ENCODE data around the gene ELK4. TPM values are rescaled to one million over a fixed set of nuclear protein-coding genes. Genes with fewer than 3 reads are reported as not detected.

Gene ELK4
- total RNA-seq, 1 donor from 2014 or later, result 70.2 TPM

DNA sequence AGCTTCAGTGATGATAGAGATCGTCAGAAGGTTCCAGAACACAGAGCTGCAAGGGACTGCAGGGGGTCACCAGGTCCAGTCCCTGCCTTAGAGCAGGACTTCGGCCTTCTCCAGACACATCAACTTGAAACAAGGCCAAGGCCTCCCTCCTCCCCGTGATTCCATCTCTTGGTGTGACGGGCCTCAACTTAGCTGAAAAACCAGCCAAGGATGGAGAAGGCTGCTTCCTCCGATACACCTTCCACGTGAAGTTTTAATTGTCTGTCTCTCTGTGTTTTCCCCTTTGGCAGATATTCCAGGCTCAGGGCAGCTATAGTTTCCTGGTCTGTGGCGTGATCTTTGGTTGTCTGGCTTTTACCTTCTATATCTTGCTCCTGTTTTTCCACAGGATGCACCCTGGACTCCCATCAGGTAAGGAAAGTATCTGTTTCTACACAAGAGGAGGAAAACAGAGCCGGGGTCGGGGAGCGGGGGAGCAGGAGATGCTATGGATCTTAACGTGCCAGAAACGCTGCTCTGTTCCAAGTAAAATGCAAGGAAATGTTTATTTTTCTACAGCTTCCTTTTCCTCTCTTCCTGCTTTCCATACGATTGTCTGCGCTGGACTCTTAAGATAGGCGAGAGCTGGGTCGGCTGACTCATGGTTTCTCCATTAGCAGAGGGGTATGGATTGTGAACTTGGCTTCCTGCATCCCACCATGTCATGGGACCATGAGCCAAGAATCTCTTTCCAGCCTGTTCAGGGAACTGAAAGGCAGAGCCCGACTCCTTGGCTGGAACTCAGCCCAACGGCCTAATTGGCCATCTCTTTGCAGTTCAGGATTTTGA lies 32.8 kb downstream of the ELK4 start:
- DNase-seq (ENCODE audit: low spot score), result no peak

DNA sequence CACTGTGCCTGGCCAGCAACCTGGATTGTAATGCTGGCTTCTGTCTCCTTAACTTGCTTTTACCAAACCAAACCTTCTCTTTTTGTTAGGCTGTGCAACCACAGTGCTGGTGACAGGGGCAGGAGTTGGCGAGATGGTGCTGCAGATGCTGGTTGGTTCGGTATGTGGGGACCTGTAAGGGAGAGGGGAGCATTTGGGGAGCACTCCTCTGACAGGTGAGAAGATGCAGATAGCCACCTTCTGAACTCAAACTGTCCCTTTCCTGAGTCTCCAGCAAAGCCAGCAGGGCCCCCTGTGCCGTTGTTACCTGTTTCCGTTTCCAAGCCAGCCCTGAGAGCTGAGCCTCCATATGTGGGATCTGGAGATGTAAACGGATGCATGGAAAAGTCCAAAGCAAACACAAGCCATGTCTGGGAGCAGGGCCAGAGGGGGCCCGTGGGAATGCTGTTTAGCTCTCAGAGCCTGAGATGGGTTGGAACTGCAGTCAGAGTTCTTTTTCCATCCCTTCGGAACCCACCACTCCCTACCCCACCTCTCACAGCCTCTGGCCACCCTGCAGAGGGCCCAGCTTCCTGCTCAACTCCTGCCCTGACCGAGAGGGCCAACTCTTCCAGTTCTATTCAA lies 34.0 kb downstream of the ELK4 start:
- DNase-seq (ENCODE audit: low spot score), result peak; percentile 65

DNA sequence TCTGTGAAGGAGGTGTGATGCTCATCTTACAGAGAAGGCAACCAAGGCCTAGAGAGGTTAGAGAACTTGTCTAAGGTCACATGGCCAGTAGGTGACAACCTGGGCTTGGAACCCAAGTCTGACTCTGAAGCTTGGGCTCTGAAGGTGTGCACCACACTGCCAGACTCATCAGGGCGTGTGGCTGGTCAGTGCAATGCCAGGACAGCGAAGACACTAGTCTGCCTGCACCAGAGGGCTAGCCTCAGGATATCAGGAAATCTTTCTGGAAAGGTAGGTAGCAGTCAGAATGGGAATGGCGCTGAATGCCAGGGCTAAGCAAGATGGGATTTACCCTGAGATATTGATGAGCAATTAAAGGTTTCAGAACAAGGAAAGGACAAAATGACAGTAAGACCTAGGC lies 34.9 kb downstream of the ELK4 start:
- no peak for DNase-seq (ENCODE audit: low spot score)

DNA sequence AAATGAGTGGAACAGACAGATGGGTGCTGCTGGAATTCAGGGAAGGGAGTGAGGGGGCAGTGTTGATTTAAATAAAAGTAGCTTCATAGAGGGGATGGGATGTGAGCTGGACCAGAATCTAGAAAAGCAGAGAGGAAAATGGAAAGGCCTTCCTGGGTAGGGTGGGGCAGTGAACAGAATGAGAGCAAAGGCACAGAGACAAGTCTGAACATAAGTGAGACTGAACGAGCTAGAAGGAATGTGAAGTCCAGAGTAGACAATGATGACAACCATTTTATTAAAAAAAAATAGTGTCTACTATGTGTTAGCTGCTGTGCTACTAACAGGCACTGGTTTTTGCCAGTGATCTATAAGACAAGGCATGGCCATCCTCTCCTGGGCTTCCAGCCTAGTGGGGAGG lies 36.0 kb downstream of the ELK4 start:
- DNase-seq (ENCODE audit: low spot score), result peak; percentile 18

DNA sequence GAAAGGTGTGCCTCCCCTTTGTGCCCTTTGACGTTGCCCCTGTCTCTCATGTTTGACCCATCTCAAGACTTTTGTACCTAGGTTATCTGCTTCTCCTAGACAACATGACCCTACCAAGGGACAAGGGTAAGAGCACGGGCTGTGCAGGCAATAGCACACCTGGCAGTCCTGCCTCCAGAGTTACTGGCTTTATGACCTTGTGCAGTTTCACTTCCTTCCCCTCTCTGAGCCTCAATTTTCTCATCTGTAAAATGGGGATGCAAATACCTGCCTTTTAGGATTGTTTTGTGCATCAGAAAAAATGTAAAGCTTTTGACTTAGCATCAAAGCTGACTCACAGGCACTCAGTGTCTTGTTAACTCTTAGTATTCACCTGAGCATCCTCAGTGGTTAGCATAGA lies 36.4 kb downstream of the ELK4 start:
- peak; percentile 1 for DNase-seq (ENCODE audit: low spot score)

DNA sequence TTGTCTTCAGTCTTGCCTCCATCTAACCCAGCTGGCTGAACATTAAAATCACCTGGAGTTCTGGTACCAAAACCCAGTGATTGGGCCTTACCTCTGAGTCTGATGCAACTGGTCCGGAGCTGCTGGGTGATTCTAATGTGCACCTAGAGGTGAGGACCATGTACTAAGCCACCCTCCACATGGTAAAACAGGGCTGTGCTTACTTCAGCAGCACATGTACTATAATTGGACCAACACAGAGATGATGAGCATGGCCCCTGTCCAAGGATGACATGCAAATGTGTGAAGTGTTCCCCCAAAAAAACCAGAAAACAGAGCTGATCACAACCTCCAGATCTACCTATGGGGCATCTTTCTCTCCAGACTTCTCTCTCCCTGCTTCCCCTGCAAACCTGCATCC lies 37.0 kb downstream of the ELK4 start:
- no peak for DNase-seq (ENCODE audit: low spot score)

DNA sequence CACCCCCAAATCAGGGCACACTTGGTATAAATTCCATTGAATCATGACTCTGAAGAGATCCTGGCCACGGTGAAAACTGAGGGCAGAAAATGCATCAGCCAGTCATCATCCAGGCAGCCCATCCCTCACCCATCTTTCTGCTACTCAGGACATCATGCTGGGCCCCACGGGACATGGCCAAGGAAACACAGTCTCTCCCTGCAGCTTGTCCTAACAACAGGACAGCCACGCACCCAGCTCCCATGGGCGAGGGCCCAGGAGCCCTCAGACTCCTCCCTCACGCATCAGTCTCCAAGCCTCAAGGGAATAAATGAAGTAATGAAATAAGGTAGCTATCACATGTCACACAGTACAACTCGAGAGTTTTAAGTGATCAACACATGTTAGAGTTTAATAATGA lies 37.8 kb downstream of the ELK4 start:
- DNase-seq (ENCODE audit: low spot score), result peak; percentile 57

DNA sequence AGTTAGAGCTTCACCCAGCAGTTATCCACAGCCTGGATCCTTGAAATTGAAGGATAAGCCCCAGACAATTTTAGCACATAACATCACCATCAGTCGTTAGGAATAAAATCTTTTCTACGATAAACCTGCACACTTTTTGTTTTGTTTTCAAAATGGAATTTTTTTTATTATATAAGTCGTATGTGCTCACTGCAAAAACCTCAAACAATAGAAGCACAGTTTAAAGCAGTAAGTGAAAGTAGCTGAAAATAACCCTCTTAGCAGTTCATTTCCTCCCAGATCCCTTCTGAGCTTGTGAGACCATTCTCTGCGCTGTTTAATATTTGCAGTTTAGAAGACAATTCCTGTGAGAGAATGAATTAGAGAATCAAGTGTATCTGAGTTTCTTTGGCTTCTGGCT lies 38.3 kb downstream of the ELK4 start:
- DNase-seq (ENCODE audit: low spot score), result no peak

DNA sequence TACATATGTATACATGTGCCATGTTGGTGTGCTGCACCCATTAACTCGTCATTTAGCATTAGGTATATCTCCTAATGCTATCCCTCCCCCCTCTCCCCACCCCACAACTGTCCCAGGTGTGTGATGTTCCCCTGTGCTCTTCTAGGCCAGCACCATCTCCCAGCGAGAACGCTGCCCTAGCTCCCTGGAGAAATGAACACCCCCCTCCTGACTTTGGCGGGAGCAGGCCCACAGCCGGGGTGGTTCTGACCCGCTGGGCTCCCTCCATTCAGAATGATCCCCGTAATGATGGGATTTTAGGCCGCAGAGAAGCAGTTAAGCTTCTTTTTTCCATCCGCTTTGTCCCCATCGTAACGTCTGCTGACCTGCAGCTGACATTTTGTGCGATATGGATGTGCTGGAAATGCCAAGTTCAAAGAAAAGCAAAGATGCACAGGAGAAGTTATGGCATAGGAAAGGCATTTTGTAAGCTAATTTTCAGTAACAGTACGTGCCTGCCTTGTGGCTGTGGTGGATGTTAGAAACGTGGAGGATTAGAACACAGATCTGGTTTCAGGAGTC lies 39.3 kb downstream of the ELK4 start:
- DNase-seq (ENCODE audit: low spot score), result no peak

DNA sequence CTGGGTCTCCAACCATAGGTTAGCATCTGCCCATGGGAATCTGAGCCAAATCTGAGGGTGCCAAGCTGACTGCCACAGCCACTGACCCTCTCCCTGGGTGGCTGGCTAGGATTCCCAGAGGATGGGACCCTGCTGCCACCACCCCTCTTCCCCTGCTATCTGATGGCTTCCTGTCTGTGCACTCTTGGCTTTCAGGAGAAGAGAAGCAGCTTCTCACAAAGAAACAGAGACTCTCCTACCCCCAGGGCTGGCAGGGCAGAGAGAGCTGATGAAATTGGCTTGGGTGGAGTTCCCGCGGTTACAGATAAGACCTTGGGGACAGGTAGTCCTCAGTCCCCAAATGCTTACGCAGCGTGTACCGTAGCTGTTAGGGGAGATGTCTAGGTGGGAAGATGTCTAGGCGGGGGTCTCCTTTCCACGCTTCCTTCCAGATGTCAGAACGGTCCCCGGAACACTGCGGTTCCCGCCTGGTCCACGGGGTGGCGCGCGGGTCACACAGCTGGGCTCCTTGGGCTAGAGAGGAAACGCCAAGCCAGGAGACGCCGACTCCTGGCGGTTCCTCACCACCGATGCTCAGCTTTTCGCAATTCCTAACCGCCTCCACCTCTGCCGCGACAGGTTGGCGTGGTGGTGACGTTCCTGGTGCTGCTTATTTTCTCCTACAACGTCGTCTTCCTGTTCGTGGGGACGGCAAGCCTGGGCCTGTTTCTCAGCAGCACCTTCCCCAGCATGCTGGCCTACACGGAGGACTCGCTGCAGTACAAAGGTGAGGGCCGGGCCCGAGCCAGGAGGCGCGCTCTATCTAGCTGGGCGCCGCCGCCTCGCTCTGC lies 40.1 kb downstream of the ELK4 start:
- peak; percentile 96 for DNase-seq (ENCODE audit: low spot score)

DNA sequence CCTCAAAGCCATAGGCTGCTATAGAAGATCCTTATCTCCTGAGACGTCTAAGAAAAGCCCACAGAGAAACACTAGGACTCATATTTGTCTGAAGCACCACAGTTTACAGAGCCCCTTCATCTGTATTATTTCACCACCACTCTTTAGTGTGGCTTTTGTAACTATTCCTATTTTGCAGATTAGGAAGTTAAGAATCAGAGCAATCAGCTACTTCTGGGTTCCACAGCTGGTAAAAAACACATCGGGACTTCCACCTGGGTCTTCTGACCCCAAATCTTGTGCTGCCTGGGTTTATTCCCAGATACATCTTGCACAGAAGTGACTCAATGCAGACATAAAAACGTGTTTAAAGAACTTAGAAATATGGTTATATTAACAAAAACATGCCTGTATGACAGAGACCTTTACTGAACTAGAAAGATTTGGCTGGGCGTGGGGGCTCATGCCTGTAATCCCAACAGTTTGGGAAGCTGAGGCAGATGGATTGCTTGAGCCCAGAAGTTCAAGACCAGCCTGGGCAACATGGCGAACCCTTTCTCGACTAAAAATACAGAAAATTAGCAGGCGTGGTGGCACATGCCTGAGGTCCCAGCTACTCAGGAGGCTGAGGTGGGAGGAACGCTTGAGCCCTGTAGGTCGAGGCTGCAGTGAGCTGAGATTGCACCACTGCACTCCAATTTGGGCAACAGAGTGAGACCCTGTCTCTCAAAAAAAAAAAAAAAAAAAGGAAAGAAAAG lies 40.9 kb downstream of the ELK4 start:
- peak; percentile 51 for DNase-seq (ENCODE audit: low spot score)

DNA sequence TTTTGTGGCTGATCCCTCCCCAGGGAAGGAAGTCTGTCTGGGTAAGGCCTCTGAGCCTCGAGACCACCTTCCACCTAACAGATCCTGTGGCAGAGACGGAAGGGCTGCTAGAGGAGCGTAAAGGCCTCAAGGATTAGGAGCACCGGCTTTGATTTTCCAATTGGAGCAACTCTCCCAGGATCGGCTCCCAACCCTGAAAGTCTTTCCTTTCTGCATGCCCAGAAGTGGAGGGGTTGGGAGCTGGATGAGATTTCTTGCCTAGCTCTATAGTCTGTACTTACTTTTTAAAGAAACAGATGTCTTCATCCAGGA lies 41.4 kb downstream of the ELK4 start:
- DNase-seq (ENCODE audit: low spot score), result no peak

DNA sequence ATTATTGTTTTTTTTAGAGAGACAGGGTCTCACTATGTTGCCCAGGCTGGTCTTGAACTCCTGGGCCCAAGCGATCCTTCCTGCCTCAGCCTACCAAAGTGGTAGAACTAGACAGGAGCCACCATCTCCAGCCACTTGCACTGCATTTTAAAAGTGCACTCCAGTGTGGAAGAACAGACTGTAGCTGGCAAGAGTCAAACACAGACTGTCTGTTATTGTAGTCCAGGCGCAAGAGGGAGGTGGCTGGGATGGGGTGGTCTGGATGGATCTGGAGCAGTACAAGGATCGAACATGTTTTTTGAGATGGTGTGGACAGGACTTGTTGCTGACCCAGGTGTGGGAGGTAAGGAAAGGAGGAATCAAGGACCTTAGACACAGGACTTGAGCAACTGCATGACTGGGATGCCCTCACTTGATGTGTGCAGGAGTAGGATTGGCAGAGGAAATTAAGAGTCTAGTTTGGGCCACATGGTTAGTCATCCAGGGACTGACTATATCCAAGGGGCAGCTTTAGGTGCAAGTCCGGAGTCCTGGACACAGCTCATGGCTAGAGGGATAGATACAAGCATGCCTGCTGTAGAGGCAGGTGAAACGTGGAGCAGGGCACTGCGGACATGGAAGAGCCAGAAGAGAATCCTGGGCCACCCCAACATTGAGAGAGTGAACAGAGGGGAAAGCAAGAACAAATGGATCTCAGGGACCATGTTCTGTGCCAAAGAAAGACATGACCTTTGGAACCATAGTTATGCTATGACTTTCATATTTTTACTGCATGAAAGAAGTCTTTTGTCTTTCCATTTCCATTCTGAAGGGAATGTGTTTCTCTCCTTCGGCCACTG lies 42.0 kb downstream of the ELK4 start:
- DNase-seq (ENCODE audit: low spot score), result peak; percentile 57

DNA sequence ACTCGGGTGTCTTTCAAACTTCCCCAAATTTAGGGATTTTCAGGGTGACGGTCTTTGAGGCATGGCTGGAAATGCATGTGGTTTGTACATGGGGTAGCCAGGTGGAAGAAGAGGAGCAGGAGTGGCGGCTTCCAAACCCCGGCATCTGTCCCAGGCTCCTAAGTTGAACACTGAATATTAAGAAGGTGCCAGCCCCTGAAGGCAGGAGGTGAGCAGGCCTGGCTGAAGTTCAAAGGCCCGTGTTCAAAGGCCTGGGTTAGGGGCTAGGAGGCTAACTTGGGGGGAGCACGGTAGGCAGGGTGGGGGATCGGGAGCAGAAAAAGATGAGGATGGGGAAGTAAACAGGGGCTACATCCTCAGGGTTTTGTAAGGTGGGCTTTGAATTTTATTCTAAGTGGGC lies 42.8 kb downstream of the ELK4 start:
- DNase-seq (ENCODE audit: low spot score), result peak; percentile 73

DNA sequence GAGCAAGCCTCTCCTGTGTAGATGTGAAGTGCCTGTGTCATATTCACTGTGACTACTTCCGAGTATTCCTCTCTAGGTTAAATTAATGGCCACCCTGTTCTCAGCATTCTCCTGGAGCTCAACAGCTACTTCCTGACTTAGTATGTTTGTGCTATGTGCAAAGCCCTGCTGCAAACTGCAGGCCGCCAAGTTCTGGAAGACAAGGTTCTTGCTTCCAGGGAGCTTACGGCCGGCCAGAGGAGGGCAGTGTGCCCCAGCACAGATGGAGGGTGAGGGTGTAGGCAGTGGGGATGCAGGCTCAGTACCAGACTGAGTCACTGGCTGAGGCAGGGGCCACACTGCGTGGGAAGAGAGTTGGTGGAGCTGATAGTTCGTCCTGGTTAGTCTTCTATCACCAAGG lies 43.2 kb downstream of the ELK4 start:
- peak; percentile 76 for DNase-seq (ENCODE audit: low spot score)

DNA sequence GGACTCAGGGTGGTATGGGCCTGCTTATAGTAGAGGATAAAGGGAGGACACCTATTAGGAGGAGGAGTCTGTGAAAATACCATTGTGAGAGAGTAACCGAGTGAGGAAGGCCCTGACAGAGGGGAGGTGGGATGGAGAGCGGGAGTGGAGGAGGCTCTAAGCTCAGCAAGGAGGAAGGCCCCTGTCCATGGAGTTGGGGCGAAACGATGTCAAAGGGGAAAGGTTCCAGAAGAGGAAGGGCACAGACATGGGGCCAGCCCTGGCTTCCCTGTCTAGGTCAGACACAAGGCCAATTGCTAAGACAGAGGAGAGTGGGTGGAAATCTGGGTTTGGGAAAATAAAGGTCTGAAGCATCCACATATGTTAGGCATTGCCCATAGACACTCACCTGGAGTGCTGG lies 44.2 kb downstream of the ELK4 start:
- peak; percentile 12 for DNase-seq (ENCODE audit: low spot score)

DNA sequence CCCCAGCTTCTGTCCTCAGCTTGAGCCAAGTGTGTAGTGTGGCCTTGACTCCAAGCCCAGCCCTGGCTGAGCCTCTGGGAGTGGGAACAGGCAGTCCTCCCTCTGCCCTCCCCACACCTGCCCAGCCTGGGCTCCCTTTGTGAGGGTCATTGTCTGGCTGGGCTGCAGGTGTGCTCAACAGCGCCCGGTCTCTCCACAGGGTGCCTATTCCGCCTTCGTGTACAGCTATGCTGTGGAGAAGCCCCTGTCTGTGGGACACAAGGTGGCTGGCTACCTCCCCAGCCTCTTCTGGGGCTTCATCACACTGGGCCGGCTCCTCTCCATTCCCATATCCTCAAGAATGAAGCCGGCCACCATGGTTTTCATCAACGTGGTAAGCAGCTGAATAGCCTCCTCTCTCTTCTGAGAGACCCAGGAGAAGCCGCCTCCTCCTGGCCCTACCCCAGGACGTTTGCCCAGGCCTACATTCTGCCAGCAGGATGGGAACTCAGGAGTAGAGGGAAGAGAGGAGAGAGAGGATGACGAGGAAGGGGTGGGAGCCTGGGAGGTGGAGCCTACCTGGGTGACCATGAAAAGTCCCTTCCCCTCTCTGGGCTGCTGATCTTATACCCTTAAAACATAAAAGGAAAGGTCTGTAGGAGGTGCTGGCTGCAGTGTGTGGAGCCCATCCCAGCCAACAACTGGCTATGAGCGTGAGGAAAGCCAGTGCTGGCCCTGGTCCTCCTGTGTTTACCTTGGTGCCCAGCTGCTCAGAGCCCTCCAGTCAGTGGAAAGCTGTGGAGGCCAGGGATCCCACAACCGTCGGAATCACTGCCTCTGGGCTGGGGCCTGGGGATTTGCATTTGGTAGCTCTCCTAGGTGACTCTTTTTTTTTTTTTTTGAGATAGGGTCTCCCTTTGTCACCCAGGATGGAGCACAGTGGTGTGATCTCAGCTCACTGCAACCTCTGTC lies 45.7 kb downstream of the ELK4 start:
- DNase-seq (ENCODE audit: low spot score), result peak; percentile 68

DNA sequence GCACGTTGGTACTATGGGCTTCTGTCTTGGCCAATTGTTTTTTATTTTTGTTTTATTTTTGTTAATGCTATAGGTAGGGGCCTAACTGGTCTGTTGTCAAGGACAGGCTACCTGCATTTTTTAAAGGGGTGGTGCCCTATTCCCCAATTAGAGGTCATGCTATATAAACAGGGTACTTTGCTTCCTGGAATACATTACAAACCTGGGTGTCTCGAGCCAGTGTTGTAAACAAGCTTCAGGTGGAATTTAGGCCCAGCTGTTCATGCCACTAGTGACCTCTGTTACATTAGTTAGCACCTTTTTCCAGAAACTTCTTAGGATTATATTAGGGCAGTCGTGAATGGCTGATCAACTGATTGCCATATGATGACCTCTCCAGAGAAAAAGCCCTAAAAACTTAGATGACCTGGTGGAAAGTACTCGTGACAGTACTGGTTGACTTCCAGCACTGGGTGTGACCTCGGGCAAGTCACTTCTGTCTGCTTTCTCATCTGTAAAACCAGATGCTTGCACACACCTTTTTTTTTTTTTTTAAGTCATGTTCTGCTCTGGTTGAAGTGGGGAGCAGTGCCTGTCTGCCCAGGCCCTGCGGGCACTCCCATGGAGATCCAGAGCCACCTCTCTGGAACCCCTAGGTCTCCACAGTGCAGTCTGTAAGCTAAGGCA lies 46.5 kb downstream of the ELK4 start:
- no peak for DNase-seq (ENCODE audit: low spot score)

DNA sequence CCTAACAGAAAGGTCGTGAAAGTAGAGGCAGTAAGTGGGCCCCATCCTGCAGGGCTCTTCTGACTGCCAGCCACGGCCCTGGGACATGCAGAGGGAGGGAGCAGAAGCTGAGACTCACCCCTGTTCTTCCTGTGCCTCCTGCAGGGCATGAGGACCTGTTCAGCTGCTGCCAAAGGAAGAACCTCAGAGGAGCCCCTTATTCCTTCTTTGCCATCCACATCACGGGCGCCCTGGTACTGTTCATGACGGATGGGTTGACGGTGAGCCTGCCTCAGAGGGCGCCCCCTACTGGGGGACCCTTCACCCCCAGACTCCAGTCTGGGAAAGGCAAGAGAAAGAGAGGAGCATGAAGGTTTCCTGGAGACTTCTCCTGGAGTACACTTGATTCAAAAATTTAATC lies 47.1 kb downstream of the ELK4 start:
- peak; percentile 75 for DNase-seq (ENCODE audit: low spot score)
